OCI-LY1 (cell line): ENCODE results near the gene METRN.

Source experiments
- H2AFZ ChIP-seq: fragments of 200-600 bp; sonication (generic), shearing (Covaris generic); 2 replicates; pipeline ENCODE4 v1.6.0; 2014; ENCODE audit warnings: antibody characterized with exemption, mild to moderate bottlenecking, low read length
- H3F3A ChIP-seq: fragments of 200-600 bp; sonication (generic), shearing (Covaris generic); 2 replicates; pipeline ENCODE4 v1.6.0; 2014; ENCODE audit warnings: mild to moderate bottlenecking, antibody characterized with exemption, low read length, moderate library complexity; ENCODE audit not compliant: insufficient read depth
- H3K27ac ChIP-seq: fragments of 200-600 bp; sonication (generic); 2 replicates; pipeline ENCODE4 v1.5.1; 2014; ENCODE audit warnings: low read length, mixed run types, mild to moderate bottlenecking, low read depth; ENCODE audit not compliant: poor library complexity, severe bottlenecking
- H3K27me3 ChIP-seq: fragments of 200-600 bp; sonication (generic); 2 replicates; pipeline ENCODE4 v1.6.0; 2014; ENCODE audit warnings: antibody characterized with exemption, mild to moderate bottlenecking, low read length, moderate library complexity; ENCODE audit not compliant: insufficient read depth
- H3K36me3 ChIP-seq: fragments of 200-600 bp; sonication (generic); 2 replicates; pipeline ENCODE4 v1.6.1; 2014; ENCODE audit warnings: mild to moderate bottlenecking, antibody characterized with exemption, low read length, moderate library complexity, mixed read lengths; ENCODE audit not compliant: insufficient read depth
- H3K4me1 ChIP-seq: fragments of 200-600 bp; sonication (generic); 2 replicates; pipeline ENCODE4 v1.5.1; 2014; ENCODE audit warnings: mild to moderate bottlenecking, low read length, moderate library complexity; ENCODE audit not compliant: insufficient read depth, severe bottlenecking
- H3K4me2 ChIP-seq: fragments of 200-600 bp; sonication (generic), shearing (Covaris generic); 2 replicates; pipeline ENCODE4 v1.6.1; 2014; ENCODE audit warnings: low read length
- H3K4me3 ChIP-seq: fragments of 200-600 bp; sonication (generic); 2 replicates; pipeline ENCODE4 v1.5.1; 2014; ENCODE audit warnings: low read length, low read depth, mild to moderate bottlenecking, mixed read lengths; ENCODE audit not compliant: poor library complexity, severe bottlenecking
- H3K79me2 ChIP-seq: fragments of 200-600 bp; shearing (Covaris generic); 2 replicates; pipeline ENCODE4 v1.6.1; 2016; ENCODE audit warnings: mixed run types, low read length, mixed read lengths; ENCODE audit not compliant: insufficient read depth
- H3K9ac ChIP-seq: fragments of 200-600 bp; sonication (generic), shearing (Covaris generic); 2 replicates; pipeline ENCODE4 v1.6.1; 2014; ENCODE audit warnings: mild to moderate bottlenecking, low read length, mixed read lengths
- H3K9me2 ChIP-seq: fragments of 200-600 bp; sonication (generic), shearing (Covaris generic); 2 replicates; pipeline ENCODE4 v1.6.1; 2014; ENCODE audit warnings: low read depth, mild to moderate bottlenecking, low read length, mixed read lengths
- H3K9me3 ChIP-seq: fragments of 200-600 bp; shearing (Covaris generic); 2 replicates; pipeline ENCODE4 v1.6.1; 2014; ENCODE audit warnings: low read length, mixed read lengths
- H4K20me1 ChIP-seq: fragments of 200-600 bp; sonication (generic), shearing (Covaris generic); 2 replicates; pipeline ENCODE4 v1.6.0; 2016; ENCODE audit warnings: mild to moderate bottlenecking, low read length; ENCODE audit not compliant: insufficient read depth
- EZH2 ChIP-seq: fragments of 200-600 bp; sonication (generic), shearing (Covaris generic); IDR thresholded peaks from 2 replicates; pipeline ENCODE4 v1.8.0; 2017; ENCODE audit warnings: borderline replicate concordance, mixed run types, mild to moderate bottlenecking, antibody characterized with exemption, low read length, moderate library complexity, mixed read lengths
- TF ChIP-seq, protein P1 (sequence below): fragments of 200-600 bp; sonication (generic), shearing (Covaris generic); IDR thresholded peaks from 2 replicates; pipeline ENCODE4 v1.5.1; 2017; ENCODE audit warnings: mild to moderate bottlenecking, antibody characterized with exemption, low read length, moderate library complexity, mixed read lengths

Gene METRN

GRCh38 chr16:762595-763268 lies 47.8 kb downstream of the METRN start:
- Histone ChIP-seq H3F3A (no peaks in the 10 kb centered on the region), H4K20me1 (no peaks in the 10 kb centered on the region), H3K9ac (no peak overlapping the region), H3K4me3 (no peak overlapping the region), H3K4me2 (no peak overlapping the region), H3K27me3 (no peaks in the 10 kb centered on the region), H2AFZ (no peak overlapping the region), H3K36me3 (no peaks in the 10 kb centered on the region), H3K9me2 (no peaks in the 10 kb centered on the region), H3K9me3 (no peaks in the 10 kb centered on the region), H3K27ac (no peak overlapping the region), H3K79me2 (no peaks in the 10 kb centered on the region), H3K4me1 (no peaks in the 10 kb centered on the region)
- TF ChIP-seq, protein P1, sequence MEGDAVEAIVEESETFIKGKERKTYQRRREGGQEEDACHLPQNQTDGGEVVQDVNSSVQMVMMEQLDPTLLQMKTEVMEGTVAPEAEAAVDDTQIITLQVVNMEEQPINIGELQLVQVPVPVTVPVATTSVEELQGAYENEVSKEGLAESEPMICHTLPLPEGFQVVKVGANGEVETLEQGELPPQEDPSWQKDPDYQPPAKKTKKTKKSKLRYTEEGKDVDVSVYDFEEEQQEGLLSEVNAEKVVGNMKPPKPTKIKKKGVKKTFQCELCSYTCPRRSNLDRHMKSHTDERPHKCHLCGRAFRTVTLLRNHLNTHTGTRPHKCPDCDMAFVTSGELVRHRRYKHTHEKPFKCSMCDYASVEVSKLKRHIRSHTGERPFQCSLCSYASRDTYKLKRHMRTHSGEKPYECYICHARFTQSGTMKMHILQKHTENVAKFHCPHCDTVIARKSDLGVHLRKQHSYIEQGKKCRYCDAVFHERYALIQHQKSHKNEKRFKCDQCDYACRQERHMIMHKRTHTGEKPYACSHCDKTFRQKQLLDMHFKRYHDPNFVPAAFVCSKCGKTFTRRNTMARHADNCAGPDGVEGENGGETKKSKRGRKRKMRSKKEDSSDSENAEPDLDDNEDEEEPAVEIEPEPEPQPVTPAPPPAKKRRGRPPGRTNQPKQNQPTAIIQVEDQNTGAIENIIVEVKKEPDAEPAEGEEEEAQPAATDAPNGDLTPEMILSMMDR: no peak
- no peak for TF ChIP-seq EZH2

GRCh38 chr16:763369-764183 lies 48.7 kb downstream of the METRN start:
- H3F3A ChIP-seq: no peaks in the 10 kb centered on the region
- no peaks in the 10 kb centered on the region for H3K79me2 ChIP-seq
- H3K27me3 ChIP-seq: no peaks in the 10 kb centered on the region
- H3K4me3 ChIP-seq: no peak overlapping the region
- H3K9me2 ChIP-seq: no peaks in the 10 kb centered on the region
- H3K4me2 ChIP-seq: no peak overlapping the region
- H3K27ac ChIP-seq: no peak overlapping the region
- TF ChIP-seq, protein P1: no peak
- TF ChIP-seq EZH2: no peak
- H3K9me3 ChIP-seq: no peaks in the 10 kb centered on the region
- no peaks in the 10 kb centered on the region for H3K36me3 ChIP-seq
- no peaks in the 10 kb centered on the region for H4K20me1 ChIP-seq
- H3K4me1 ChIP-seq: no peaks in the 10 kb centered on the region
- no peak overlapping the region for H3K9ac ChIP-seq
- H2AFZ ChIP-seq: no peak overlapping the region

DNA sequence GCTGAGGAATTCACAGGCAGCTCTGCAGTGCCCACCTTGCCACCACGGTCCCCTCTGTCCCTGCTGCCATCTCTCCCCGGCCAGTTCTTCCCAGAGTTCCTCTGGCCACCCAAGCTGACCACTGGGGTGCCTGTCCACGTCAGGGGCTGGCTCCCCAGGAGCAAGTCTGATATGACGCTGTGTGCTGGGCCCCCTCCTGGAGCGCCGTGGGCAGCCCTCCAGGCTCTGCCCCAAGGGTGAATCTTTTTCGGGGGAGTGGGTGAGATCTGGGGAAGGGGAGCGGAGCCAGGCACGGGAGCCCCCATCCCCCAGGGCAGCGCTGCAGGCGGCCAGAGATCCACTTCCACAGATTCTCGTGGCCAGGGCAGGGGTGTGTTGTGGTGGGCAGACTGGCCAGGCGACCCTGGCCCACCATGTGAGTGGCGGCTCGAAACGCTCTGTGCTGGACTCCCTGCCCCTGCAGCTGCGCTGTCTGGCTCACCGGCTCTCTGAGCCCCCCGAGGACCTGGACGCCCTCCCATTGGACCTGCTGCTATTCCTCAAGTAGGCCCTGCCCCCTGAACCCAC lies 49.3 kb downstream of the METRN start:
- no peaks in the 10 kb centered on the region for H3K36me3 ChIP-seq
- H3K9me2 ChIP-seq: no peaks in the 10 kb centered on the region
- no peaks in the 10 kb centered on the region for H3K79me2 ChIP-seq
- H4K20me1 ChIP-seq: no peaks in the 10 kb centered on the region
- no peak overlapping the region for H3K4me3 ChIP-seq
- no peaks in the 10 kb centered on the region for H3K4me1 ChIP-seq
- H3K27me3 ChIP-seq: no peaks in the 10 kb centered on the region
- no peaks in the 10 kb centered on the region for H3F3A ChIP-seq
- no peak overlapping the region for H3K9ac ChIP-seq
- no peak overlapping the region for H2AFZ ChIP-seq
- TF ChIP-seq, protein P1: no peak
- no peak for TF ChIP-seq EZH2
- H3K27ac ChIP-seq: no peak overlapping the region
- no peak overlapping the region for H3K4me2 ChIP-seq
- no peaks in the 10 kb centered on the region for H3K9me3 ChIP-seq
